HG03354 (cell line): Measurements from ENCODE around the gene EXOC6B.
"Not testable (repeated sequence)": the region's sequence is repeated elsewhere in the genome, so short reads cannot be mapped to it uniquely, and the experiment has no call there.

ENCODE experiments used
- ATAC-seq: cut with Tn5 transposase; IDR thresholded peaks from one replicate; pipeline ENCODE4 v1.9.1; 2021; ENCODE audit warnings: mild to moderate bottlenecking; ENCODE audit not compliant: unreplicated experiment, poor library complexity, severe bottlenecking

Gene EXOC6B

DNA sequence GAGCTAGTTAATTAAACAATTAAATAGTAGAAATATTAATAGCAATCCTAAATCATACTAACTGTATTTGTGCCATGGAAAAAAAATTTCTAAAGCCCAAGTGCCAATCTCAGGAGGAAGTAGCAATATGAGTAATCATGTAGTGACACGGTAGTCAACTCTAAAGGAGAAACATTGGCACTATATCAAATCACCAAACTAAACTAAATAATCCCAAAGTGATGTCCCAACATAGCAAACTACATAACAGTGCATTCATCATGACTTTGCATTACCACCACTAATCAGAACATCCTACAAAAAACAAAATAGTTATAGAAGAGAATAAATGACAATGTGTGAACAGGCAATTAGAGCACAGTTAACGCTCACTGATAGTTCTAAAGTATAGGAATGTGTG lies 195.1 kb downstream of the EXOC6B start:
- ATAC-seq: no peak

- no peak for ATAC-seq
Observed at GRCh38 chr2:72629062-72629461, 196.8 kb downstream of the EXOC6B start.

GRCh38 chr2:72627083-72627482 lies 198.8 kb downstream of the EXOC6B start:
- ATAC-seq: no peak

DNA sequence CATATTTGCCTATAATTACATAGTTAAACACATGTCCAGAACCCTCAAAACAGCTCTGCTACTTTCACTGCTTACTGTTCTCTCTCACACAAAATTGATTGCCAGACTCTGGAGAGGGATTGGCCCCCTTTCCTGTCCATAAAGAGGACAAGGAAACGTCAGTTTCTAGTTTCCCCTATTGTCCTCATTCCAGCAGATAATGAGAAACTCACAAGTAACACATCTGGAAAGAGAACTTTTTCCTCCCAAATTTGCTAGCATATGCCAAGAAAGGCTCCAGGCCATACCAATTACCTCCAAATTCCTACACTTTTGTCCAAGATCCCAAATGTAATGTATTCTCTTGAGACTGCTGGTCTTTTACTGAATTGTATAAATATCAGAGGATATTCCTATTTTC lies 200.5 kb downstream of the EXOC6B start:
- no peak for ATAC-seq

- ATAC-seq: no peak
Observed at GRCh38 chr2:72623481-72623880, 202.4 kb downstream of the EXOC6B start.

DNA sequence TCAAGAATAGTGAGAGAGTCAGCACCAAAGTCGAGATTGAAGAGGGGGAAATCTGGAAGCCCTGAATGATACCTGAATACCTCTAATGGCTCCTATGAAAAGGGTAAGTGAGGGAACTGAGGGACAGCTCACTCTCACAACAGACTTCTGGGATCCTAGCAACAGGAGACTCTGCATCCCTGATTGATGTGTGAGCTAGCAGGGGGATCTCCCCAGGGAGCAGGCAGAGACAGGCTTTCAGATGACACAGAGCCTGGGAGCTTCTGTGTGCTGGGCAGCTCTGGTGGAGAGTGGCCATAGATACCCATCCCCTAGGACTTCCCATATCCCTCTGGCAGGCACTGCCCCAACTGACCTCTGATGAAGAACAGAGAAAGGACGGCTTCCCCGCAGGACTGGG lies 206.2 kb downstream of the EXOC6B start:
- no peak for ATAC-seq

DNA sequence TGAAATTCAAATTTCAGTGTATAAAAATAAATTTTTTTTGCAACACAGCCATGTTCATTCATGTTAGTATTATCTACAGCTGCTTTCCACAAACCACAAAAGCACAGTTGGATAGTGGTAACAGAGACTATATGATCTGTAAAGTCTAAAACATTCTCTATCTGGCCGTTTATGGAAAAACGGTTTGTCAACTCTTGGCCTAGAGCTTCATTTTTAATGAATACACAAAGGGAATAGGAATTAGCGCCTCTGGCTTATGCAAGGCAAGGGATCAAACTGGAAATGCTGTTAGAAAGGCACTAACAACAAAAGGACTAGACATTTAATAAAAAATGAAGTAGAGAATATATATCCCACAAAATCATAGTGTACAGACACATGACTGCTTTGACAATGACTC lies 211.9 kb downstream of the EXOC6B start:
- ATAC-seq: no peak

DNA sequence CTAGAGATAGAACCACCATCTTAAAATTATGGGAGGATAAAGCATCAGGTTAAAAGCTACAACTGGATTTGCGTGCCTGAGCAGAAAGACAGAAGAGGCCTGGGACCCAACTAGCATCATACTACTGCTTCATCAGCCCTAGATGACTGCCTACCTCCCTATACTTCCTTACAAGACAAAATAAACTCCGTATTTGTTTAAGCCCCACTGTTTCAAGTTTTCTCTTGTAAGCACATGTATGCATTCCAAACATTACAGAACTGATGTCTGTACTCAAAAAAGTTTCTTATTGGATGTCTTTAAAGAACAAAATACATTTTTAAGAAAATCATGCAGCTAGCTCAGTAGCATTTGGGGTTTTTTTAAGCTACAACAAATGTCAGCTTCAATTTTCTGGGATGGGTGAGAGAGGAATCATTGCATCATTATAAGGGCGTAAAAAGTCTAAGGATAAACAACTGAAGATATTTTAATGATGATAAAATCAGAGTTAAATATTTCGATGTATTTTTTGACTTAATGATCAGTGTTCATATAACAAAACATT lies 213.1 kb downstream of the EXOC6B start:
- no peak for ATAC-seq

GRCh38 chr2:72607189-72607588 lies 218.6 kb downstream of the EXOC6B start:
- no peak for ATAC-seq

DNA sequence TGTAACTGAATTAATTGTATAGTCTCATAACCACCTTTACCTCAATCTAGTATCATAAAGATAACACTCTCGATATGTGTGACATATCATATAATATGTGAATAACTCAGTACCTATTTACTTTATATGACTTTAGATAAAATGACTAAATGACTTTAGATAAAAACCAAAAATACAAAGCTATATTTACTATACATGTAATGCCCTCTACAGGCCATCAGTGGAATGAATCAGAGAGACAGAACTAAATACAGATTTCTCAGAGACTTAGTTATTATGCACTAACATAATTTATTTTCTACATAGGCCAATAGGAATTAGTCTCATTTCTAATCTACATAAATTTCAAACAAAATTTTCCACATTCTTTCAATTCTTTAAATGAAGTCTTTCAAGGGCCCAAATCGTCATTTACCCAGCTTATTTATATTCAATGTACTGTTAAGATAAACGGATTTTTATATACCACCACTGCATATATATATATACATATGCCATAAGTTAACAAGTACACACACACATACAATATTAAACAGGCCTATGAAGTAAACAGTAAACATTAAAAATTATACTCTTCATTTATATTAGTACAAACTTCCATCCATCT lies 219.9 kb downstream of the EXOC6B start:
- peak; percentile 65 for ATAC-seq

DNA sequence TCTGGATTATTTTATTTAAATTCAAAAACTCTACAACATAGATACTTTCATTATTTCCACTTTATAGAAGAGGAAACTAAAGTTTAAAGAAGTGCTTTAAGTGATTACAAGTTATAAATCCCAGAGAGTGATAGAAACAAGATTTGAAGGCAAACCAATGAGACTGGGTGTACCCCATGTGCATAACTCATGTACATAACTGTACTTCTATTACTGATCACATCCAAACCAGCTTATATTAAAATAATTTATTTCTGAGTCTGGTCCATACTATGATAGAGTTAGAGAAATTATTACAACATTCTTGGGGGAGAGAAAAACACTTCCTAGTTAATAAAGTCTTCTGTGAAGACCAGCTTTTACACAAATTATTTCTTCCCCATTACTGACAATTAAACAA lies 221.4 kb downstream of the EXOC6B start:
- no peak for ATAC-seq

GRCh38 chr2:72603481-72603880 lies 222.4 kb downstream of the EXOC6B start:
- ATAC-seq: no peak

DNA sequence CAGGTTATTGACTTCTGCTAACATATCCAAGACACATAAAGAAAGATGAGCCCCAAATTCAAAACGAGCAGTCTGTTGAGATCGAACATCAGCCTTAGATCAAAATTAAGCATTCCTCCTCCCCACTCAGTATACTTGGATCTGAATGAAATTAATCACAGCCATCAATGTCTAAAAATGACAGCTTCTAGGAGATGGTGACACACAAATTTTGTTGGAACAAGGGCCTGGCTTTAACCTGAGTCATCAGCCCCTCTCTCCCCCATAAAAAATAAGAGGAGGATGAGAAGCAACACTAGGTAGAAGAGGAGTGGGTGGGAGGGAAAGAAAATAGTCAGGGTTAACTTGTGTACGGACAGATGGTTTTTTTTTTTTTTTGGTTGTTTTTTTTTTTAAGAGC lies 223.1 kb downstream of the EXOC6B start:
- no peak for ATAC-seq

GRCh38 chr2:72602095-72602494 lies 223.7 kb downstream of the EXOC6B start:
- no peak for ATAC-seq

DNA sequence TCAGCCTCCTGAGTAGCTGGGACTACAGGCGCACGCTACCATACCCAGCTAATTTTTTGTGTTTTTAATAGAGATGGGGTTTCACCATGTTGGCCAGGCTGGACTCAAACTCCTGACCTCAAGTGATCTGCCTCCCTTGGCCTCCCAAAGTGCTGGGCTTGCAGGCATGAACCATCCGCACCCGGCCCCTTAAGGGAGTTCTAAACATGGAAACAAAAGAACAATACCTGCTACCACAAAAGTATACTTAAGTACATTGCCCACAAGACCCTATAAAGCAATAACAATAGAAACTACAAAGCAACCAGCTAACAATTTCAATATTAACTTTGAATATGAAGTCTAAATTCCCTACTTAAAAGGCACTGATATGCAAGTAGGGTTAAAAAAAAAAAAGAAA lies 242.0 kb downstream of the EXOC6B start:
- not testable (repeated sequence) for ATAC-seq

DNA sequence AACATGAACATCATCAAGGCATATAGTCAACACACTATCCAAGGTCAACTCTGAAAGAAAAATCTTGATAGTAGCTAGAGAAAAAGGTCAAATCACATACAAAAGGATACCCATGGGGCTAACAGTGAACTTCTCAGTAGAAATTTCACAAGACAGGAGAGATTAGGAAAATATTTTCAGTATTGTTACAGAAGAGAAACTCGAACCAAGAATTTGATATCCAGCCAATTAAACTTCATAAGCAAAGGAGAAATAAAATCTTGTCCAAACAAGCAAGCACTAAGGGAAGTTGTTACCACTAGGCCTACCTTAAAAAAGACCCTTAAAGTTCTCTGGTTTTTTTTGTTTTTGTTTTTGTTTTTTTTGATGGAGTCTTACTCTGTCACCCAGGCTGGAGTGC lies 242.5 kb downstream of the EXOC6B start:
- no peak for ATAC-seq

DNA sequence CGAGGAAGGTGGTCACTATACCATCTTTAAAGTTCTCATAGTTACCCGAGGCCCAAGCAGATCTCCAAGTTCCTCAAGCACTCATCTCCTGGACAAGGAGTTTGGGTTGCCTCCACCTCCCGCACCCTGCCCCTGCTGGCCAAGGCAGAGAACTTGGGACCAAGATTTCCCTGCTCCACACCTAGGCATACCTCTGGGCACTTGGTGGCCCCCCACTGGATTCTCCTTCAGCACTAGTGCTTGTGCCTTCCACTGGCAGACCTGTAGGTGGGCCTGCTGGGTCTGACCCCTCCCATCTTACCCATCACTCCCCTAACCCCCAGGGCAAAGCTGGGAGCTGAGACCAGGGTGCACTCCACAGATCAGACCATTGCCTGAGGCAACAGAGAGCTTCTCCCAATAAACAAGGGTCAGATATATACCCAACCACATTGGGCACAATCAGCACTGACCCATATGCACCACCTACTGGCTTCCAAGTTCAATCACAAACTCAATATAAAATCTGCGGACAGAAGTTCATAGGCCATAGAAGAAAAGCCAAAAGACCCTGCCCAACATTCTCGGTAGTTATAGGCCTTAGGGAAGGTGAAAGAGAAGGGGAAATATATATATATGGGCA lies 244.2 kb downstream of the EXOC6B start:
- ATAC-seq: no peak

DNA sequence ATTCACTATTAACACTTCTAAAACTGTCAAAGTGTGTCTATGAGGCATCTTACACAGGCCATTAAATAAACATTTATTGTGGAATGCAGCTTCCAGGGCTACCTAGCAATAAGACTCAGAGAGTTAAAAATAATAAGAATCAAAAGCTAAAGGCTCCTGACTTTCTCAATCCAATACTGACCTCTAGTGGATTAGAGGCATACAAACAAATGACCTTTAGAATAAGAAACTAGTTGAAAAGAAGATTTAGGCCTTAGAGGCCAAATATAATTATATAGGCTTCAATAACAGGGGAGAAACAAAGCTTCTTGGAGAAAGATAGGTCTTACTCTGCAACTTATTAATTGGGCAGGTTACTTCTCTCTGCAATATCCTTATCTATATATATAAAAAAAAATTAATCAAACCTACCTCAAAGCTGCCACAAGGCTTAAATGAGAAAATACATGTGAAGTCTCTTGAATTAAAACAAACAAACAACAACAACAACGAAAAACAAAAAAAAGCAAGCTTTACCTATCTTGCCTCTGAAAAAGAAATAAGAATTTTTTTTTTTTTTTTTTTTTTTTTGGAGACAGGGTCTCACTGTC lies 246.1 kb downstream of the EXOC6B start:
- ATAC-seq: no peak

DNA sequence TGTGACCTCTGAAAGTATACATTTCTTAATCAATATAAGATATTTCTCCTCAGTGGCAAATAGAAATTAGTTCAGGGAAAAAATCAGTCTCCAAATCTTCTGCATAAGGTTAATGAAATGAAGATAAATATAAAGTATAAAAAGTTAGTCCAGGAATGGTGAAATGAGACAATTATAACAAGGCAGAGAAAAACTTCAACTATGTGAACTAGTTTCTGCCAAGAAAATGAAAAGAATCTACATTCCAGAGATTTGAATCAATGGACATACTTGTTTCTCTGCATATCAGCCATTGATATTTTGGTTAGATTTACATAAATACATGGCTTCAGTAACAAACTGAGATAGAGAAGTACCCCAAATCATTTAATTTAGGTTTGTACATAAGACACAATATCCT lies 249.0 kb downstream of the EXOC6B start:
- ATAC-seq: no peak

DNA sequence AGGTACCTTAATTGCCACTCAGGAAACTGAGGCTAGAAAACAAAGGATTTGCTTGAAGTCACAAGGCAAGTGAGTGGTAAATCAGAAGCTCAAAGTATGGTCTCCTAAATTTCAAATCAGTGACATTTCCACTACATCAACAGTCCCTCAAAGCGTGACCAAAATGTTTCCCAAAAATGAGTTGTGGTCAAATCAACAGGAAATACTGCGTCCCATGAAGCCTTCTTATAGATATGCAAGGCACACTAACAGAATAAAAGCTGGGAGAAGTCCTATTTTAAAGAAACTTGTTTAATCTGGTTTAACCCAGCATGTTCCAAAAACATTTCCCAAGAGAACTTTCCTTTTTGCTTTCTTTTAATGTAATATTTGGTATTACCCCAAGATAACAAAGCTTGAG lies 249.4 kb downstream of the EXOC6B start:
- ATAC-seq: no peak

GRCh38 chr2:72574886-72575285 lies 250.9 kb downstream of the EXOC6B start:
- no peak for ATAC-seq
